NCI-H146 treated with DMSO at 0.1 percent for 48 hours (cell line): ENCODE measurements around the gene IDH3B.
"Not testable (repeated sequence)": the region's sequence is repeated elsewhere in the genome, so short reads cannot be mapped to it uniquely, and the experiment has no call there.

Experiments
- DNase-seq: peaks from one replicate; lab custom pipeline; 2025; ENCODE audit not compliant: unreplicated experiment; lab: John Stamatoyannopoulos, UW

Gene IDH3B

DNA sequence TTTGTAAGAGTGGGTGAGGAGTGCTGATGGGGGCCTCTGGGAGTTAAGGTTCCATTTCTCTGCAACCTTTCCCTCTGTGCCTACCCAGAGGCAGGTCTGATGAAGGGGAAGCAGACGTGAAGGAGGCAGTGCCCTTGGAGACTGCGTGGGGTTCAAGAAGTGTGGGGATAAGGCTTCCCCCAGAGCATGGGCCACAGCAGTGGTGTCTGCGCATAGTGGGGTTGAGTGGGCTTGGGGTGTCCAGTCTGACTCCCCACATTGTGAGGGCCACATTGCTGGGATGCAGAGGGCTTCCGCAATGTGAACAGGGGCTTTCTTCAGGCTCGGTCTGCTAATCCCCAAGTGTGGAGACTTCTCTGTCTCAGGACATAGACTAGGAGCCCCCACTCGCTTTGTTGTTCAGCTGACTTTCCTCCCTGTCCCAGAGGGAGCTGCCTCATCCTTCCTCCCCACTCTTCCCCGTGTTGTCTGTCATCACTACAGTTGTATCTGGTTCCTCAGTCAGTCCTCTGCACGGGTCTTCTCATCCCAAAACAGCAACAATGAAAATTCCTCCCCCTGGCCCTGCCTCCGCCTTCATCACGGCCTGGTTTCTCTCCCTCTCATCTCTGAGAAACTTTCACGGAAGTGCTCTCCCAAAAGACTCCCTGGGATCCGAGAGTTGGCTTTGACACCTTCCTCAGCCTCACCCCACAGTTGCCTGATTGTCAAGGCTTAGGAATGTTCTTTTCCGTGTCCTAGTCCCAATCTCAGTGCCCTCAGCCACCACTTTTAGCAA lies 31.4 kb upstream of the IDH3B start:
- DNase-seq: no peak

DNA sequence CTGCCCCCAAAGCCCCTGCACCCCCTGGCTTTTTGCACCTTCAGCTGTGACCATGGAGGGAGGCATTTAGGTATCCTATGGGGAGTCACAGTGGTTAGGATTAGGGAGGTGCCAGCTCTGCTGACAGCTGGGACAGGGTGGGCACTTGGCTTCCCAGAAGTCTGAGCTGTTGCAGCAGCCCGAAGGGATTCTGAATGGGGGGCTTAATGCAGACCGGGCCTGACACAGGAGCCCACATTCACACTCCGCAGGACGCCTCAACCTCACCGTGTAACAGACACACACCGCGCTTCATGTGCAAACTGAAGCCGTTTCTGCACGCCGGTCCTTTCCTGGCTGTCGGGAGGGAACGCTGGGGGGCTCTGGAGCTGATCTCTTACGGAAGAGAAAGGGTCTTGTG lies 30.5 kb upstream of the IDH3B start:
- no peak for DNase-seq

DNA sequence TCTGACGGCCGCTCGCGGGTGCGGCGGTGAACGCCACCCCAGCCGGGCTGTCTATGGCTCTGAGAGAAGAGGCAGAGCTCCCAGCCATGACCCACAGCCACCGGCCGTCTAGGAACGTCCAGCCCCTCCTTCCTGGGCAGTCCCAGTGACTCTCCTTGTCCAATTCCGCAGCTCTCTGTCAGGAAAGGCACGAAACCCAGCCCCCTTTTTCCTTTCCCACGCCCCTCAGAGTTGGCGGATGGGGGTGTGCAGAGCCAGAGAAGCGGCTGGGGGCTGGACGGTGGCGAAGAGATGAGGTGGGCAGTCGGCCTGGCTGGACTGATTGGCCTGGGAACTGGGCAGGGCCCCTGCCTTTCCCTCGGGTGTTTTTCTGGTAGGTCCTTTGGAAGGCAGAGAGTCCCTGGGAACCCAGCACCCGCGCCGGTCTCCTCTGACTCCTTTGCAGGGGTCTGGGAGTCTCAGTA lies 30.0 kb upstream of the IDH3B start:
- no peak for DNase-seq

DNA sequence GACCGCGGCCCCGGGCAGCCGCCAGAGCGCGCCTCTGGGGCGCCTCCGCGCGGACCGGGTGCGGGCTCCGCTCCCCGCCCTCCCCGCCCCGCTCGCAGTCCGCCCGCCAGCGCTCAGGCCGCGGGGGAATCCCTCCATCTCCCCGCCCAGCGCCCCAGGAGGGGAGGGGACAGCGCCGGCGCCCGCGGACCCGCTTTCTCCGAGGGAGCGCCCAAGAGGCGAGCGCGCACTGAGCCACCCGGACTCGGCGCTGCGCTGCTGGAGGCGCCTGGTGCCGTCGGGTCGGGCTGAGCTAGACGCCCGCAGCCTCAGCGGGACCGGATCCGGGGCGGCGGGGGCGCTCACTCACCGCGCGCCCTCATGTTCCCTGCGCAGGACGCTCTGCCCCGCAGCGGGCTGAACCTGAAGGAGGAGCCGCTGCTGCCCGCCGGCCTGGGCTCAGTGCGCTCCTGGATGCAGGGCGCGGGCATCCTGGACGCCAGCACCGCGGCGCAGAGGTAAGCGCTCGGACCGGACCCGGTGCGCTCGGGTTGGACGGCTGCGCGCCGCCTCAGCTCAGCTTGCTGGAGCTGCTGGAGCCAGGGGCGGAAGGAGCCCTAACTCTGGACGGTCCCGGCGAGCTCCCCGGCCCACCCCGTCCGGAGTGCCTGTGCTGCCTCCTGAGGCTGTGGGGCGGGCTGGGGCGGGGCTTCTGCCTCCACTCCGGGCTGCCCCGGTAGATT lies 29.4 kb upstream of the IDH3B start:
- DNase-seq: peak; percentile 11

DNA sequence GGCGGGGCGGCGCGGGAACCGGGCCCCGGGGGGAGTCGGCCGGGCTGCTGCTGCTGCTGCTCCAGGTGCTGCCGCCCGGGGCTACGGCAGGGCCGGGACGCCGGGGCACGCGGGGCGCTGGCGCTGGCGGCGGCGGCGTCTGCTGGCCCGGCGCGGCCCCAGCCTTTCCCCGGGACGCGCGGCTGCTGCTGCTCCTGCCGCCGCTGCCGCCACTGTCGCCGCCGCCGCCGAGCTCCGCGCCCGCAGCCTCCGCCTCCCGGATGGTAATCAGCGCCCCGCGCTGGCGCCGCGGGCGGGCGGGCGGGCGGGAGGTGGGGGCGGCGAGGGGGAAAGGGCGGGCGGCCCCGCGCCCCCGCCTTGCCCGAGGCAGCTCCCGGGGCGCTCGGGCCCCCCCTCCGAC lies 28.9 kb upstream of the IDH3B start:
- DNase-seq: no peak

DNA sequence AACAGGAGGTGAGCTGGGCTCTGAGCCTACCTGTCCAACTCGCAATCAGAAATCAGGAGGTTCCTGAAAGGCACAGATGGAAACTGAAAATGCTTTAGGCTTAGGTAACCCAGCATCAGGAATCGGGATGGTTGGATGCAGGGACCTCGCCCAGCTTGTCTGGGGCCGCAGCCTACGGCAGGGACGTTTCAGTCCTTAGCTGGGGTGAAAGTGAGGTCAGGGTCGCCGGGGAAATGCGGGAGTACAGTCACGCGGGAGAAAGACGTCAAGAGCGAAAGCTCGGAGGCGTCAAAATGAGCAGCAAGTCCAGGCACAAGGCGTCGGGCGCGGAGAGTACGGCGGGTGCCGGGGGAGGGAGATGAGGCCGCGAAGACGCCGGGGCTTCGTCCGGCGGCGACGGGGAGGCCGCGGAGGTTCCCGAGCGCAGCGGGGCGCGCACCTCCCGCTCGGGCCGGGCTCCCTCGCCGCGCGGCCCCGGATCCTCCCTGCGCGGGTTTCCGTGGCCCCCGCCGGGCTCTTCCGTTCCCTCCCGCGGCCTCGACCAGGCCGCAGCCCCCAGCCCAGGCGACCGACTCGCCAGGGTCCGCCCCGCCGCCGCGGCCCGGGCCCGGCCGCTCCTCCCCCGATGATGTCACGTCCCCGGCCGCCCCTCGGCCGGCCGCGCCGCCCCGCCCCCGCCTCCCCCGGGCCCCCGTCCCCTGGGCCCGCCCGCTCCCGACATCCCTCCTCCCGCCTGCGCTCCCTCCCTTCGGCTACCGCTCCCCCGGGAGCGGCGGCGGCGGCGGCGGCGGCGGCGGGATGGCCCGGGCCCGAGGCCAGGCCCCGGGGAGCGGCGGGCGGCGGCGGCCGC lies 28.2 kb upstream of the IDH3B start, which contains the start of gene EBF4:
EBF4 (plus strand) TSS at position 745 of the 850 bp plus-strand sequence. CDS start 866 bp downstream, outside the sequence.
- no peak for DNase-seq

DNA sequence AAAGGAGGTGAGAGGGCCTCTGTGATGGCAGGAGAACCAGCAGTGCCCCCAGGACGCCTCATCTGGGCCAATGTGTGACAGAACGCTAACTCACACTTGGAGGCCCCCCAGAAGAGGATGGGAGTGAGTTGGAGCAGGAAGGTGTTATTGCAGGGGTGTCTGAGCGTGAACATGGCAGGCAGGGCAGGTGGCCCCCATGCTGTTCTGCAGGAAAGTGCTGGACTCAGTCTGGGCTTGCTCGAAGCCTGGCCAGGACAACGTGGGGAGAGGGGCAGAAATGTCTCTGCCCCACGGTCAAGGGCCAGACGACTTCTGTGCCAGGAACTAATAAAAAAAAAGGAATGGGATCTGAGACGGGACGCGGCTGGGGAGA lies 27.6 kb upstream of the IDH3B start:
- no peak for DNase-seq

DNA sequence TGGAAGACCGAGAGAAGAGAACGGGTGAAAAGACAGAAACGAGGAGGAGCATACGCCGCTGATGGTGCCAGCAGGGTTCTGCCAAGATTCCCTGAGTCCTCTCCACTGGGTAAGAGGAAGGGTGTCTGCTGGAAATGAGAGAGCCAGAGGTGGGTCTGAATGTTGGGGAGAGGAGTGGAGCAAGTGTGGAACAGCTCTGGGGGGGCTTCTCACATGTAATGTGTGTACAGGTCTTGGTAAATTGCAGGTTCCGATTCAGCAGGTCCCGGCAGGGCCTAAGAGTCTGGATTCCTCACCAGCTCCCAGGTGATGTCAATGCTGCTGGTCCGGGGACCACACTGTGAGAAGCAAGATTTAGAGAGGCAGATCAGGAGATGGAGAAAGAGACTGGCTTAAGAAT lies 27.1 kb upstream of the IDH3B start:
- no peak for DNase-seq

DNA sequence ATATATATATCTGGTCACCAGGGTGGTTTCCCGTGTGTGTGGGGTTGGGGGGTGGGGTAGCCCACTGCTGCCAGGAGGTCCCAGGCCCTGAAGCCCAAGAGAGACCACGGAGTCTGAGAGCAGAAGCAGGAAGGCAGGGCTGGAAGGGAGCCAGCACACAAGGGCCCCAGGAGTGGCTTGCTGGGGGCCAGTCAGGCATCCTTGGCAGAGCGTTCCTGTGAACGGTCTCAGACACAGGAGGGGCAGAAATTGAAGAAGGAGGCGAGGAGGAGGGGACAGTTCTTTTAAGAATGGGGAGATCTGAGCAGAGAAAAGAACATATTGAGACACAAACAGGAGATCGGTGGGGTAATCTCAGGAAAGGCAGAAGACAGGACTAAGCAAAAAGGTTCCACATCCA lies 26.7 kb upstream of the IDH3B start:
- no peak for DNase-seq

DNA sequence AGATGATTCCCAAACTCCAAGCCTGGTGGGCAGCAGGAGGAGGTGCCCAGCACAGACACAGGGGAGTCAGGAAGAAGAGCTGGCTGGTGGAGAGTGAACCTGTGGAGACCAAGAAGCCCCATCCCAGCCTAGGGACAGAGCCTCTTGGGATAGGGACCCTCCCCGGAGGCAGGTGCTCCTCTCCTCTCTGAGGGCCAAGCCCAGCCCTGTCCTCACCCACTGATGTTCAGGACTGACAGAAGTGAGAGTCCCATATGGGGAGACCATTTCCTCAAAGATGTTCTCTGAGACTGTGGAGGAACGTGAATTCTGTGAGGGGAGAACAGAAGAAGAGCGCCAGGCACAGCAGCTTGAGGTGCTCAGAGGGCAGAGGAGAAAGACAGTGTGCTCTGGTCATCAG lies 26.2 kb upstream of the IDH3B start:
- no peak for DNase-seq

DNA sequence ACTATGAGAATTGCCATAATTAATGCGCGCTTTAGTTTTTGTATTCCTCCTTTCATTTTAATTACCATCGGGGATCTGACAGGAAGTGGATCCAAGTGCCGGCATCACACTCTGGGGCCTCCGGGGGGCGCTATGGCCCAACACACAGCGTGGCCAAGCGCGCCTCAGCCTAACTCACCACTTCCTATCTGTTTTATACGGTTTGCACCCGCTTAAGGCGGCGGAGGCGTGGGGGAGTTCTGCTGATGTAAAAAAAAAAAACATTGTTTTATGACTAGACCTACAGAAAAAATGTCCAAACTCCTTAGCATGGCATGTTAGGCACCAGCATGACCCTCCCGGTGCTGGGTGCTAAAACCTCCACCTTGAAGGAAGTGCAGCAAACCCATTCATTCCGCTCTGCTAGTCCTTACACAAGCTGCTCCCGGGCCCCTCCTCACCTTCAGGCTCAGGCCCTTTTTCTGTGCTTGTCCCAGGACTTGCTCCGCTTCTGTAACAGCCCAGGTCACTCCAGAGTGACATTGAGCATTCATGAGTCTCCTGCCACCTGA lies 24.1 kb upstream of the IDH3B start:
- DNase-seq: no peak

DNA sequence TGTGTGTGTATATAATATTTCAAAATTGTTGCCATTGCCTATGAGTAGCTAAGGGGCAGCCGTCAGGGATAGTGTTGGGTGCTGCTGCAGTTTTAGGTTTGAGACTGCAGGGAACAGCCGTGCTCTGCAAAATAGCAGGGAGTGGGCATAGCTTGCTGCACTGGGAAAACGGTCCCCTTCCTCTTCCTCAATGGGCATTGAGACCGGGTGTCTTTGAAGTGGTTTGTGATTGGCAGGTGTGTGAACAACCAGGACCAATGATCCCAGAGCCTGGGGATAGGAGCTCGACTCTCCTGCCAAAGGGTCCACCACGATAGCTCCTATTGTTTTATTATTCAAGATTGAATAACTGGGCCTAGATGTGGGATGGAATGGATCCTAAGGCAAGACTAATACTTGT lies 23.5 kb upstream of the IDH3B start:
- DNase-seq: no peak

DNA sequence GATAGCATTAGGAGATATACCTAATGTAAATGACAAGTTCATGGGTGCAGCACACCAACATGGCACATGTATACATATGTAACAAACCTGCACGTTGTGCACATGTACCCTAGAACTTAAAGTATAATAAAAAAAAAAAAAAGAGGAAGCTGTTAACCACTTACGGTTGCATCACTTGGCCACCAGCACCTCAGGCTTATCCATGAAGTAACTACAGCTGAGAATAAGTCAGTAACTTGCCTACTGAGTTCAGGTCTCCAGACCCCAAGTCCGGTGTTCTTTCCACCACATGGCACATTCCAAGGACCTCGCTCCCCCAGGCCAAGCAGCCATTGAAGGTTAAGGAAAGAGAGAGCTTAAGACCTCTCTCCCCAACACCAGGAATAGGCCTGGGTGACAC lies 20.8 kb upstream of the IDH3B start:
- not testable (repeated sequence) for DNase-seq

DNA sequence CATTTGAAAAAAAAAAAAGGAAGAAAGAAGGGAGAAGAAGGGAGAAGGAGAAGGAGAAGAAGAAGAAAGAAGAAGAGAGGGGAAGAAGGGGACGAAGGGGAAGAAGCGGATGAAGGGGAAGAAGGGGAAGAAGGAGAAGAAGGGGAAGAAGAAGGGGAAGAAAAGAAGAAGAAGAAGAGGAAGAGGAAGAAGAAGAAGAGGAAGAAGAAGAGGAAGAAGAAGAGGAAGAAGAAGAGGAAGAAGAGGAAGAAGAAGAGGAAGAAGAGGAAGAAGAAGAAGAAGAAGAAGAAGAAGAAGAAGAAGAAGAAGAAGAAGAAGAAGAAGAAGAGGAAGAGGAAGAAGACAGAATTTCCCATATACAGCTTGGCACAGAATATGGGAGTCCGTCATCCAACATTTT lies 18.0 kb upstream of the IDH3B start:
- DNase-seq: not testable (repeated sequence)

DNA sequence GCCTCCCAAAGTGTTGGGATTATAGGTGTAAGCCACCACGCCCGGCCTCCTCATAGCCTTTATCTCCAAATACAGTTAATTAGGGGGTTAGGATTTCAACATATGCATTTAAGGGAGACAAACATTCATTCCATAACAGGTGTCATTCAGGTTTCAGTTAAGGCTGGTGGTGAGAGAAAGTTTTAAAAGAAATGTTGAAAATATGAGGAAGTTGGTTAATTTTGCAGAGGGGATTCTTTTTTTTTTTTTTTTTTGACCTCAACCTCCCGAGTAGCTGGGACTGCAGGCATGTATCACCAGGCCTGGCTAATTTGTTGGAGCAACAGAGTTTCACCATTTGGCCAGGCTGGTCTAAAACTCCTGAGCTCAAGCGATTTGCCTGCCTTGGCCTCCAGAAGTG lies 16.0 kb upstream of the IDH3B start:
- DNase-seq: no peak

DNA sequence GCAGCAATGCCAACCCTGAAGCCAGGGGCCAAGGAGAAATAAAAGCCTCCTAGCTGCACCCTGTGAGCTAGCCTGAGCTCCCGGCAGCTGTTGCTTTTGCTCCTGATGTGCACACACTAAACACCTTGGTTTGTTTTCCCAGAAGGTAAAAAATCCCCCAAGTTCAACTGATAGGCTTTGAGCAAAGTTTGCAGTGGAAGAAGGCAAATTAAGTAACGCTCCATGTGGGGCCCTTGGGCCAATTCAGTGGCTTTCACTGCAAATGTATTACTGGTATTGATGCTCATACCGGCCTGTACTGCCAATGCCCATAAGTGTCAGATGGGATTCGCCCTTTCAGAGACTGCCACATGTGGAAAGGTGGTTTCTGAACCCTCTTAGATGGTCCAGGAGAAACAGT lies 9.4 kb upstream of the IDH3B start:
- no peak for DNase-seq

DNA sequence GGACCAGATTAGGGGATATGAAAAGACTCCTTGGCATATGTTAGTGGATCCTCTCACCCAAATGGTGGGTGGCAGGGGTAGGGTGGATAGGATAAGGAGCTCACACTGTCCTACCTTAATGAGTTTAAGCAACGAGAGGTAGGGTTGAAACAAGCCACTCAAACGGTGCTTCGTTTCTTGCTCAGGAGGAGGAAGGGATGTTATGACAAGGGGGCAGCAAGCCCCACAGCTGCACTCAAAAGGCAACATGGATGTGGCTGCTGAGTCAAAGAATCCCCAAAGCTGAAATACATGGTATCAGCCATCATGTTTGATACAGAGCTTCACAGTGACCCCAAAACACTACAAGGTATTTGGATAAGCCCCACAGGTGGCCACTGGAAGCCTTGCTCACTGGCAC lies 8.4 kb upstream of the IDH3B start:
- no peak for DNase-seq

DNA sequence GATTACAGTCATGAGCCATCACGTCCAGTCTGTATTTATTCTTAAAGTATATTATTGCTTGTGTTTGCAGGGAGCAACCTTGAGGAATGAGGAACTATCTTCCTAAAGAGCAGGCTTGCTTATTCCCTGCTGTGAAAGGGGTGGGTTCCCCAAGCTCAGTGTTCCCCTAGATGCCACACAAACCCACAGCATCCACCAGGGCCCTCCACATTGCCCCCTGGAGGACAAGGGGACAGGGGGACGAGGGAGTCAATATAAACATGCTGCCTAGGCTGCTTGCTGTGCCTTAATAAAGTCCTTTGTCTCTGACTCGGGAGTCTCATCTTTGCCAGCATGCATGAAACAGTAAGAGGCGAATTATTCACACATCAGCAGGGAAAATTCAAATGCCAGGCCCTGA lies 8.0 kb upstream of the IDH3B start:
- DNase-seq: no peak

DNA sequence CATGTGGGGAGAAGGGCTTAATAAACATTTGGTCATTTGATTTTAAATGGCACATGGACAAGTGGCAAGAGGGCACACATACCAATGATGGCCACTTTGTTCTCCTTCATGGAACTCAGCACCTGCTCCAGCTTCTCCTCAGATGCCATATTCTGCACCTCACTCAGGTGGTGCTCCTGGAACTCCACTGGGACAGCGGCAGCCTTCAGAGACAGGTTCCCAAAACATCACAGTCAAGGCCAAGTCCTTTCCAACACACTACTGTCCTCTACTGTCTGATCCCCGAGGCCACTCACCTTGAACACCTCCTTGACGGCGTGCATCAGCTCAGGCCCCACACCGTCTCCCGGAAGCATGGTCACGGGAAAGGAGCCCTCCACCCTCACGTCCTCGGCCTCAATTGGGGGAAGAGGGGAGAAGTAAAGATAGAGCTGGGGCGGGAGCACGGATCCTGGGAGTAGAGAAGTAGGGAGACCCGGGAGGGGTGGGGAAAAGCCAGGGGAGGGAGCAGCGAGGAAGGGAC lies 591 bp downstream of the IDH3B start:
- DNase-seq: no peak

DNA sequence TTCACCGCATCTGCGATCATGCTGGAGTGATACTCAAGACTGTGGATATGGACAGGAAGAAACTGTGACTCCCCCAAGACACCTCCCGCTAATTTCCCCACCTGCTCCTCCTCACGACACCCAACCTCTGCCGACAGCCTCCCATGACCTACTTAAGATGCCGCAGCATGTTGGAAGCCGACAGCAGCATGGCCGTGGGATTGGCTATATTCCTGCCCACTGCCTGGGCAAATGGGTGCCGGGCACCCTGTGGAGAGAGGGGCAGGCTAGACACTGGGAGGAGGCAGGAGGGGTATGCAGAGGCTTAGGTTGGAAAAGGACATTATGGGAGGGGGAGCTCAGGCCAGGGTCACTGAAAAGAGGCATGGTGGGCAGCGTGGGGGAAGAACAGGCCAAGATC lies 4.5 kb downstream of the IDH3B start:
- no peak for DNase-seq
